K562 (cell line): ENCODE measurements around the gene ACOT9. TPM values are rescaled to one million over a fixed set of nuclear protein-coding genes. Genes with fewer than 3 reads are reported as not detected.

Experiments
- ARHGAP35 ChIP-seq: fragments of 450-650 bp; IDR thresholded peaks from 2 replicates; pipeline ENCODE4 v1.6.1; 2018; ENCODE audit not compliant: partially characterized antibody
- ATF6 ChIP-seq: sonication (generic); formaldehyde crosslinking; IDR thresholded peaks from 2 replicates; pipeline ENCODE4 v1.4.0; 2020; ENCODE audit warnings: mild to moderate bottlenecking, missing genetic modification reagents
- CTCF ChIP-seq, 3 experiments: IDR thresholded peaks in 2 of 3; conservative IDR thresholded peaks in 1 of 3; 2 replicates each; pipeline ENCODE4 v1.5.1; 2011 to 2012; ENCODE audit warnings: low read length in 3 of 3, mild to moderate bottlenecking in 3 of 3, control low read depth in 2 of 3, improper control_type of control experiment in 1 of 3, inconsistent platforms in 1 of 3, low read depth in 1 of 3, mixed read lengths in 1 of 3, moderate library complexity in 1 of 3; ENCODE audit not compliant: insufficient read depth in 2 of 3
- CTCFL ChIP-seq: IDR thresholded peaks from 2 replicates; pipeline ENCODE4 v1.6.1; 2011; ENCODE audit warnings: borderline replicate concordance, low read depth, mild to moderate bottlenecking, moderate library complexity, low read length; ENCODE audit not compliant: insufficient read depth, poor library complexity, severe bottlenecking
- E2F6 ChIP-seq, 2 experiments: IDR thresholded peaks; 2 replicates each; pipeline ENCODE4 v1.6.1; 2011; ENCODE audit warnings: borderline replicate concordance in 1 of 2, control low read depth in 1 of 2, low read depth in 1 of 2, low read length in 1 of 2, mild to moderate bottlenecking in 1 of 2, mixed read lengths in 1 of 2, moderate library complexity in 1 of 2; ENCODE audit not compliant: insufficient read depth in 1 of 2, insufficient read length in 1 of 2, poor library complexity in 1 of 2, severe bottlenecking in 1 of 2; ENCODE audit errors: extremely low read depth in 1 of 2
- EHMT2 ChIP-seq: fragments of 450-650 bp; IDR thresholded peaks from 2 replicates; pipeline ENCODE4 v1.6.1; 2018; ENCODE audit warnings: antibody characterized with exemption
- FOSL1 ChIP-seq: fragments of 200-800 bp; sonication (Bioruptor generic); conservative IDR thresholded peaks from 2 replicates; pipeline ENCODE4 v1.6.1; 2016; ENCODE audit warnings: missing genetic modification characterization, missing compliant biosample characterization
- HCFC1 ChIP-seq: IDR thresholded peaks from 2 replicates; pipeline ENCODE4 v1.6.1; 2012; ENCODE audit warnings: low read depth, low read length, improper control_type of control experiment
- HNRNPLL ChIP-seq: fragments of 200-400 bp; formaldehyde crosslinking; IDR thresholded peaks from 2 replicates; pipeline ENCODE4 v1.6.1; 2017; ENCODE audit warnings: low read length, low read depth, mild to moderate bottlenecking; ENCODE audit not compliant: poor library complexity, severe bottlenecking
- MAX ChIP-seq: sonication (generic); formaldehyde crosslinking; IDR thresholded peaks from 2 replicates; pipeline ENCODE4 v1.9.0; 2022; ENCODE audit warnings: mild to moderate bottlenecking, missing genetic modification reagents
- NCOR1 ChIP-seq: fragments of 450-650 bp; IDR thresholded peaks from 2 replicates; pipeline ENCODE4 v1.6.1; 2016; ENCODE audit warnings: mild to moderate bottlenecking, moderate library complexity
- PHB2 ChIP-seq: fragments of 450-650 bp; IDR thresholded peaks from 2 replicates; pipeline ENCODE4 v1.6.1; 2017; ENCODE audit warnings: low read depth
- SMARCE1 ChIP-seq: fragments of 450-650 bp; IDR thresholded peaks from 2 replicates; pipeline ENCODE4 v1.7.1; 2016; ENCODE audit warnings: mild to moderate bottlenecking
- SOX6 ChIP-seq: fragments of 450-650 bp; IDR thresholded peaks from 2 replicates; pipeline ENCODE4 v1.6.1; 2014; ENCODE audit warnings: mild to moderate bottlenecking
- SP2 ChIP-seq: IDR thresholded peaks from 2 replicates; pipeline ENCODE4 v1.6.1; 2011; ENCODE audit warnings: mild to moderate bottlenecking, low read depth, low read length, moderate library complexity; ENCODE audit not compliant: poor library complexity, severe bottlenecking; ENCODE audit errors: extremely low read depth
- VEZF1 ChIP-seq: fragments of 200-800 bp; sonication (Bioruptor generic); IDR thresholded peaks from 2 replicates; pipeline ENCODE4 v1.6.1; 2017; ENCODE audit warnings: missing genetic modification characterization, missing compliant biosample characterization
- ZNF311 ChIP-seq: fragments of 250-450 bp; sonication (Bioruptor Pico); IDR thresholded peaks from 2 replicates; pipeline ENCODE4 v1.4.0; 2020; ENCODE audit warnings: mild to moderate bottlenecking, moderate library complexity
- polyA plus RNA-seq, 8 experiments: library from polyadenylated mRNA; depleted of rRNA in 4 of 8; stranded (reverse) in 5 of 8; unstranded in 3 of 8; fragments of >200 nt; fragmentation: Nextera tagmentation in 2 of 8; fragmentation: Illumina TruSeq in 1 of 8; extraction: Ambion mirVana in 2 of 8; extraction: Trizol in 1 of 8; gene quantifications; 2 replicates each; pipeline versions ENCODE4 v1.2.1 to v1.2.3, GENCODE V29; 2011 to 2014; ENCODE audit warnings: inconsistent platforms in 1 of 8, missing spikeins in 1 of 8
- total RNA-seq, 7 experiments: library from RNA; depleted of rRNA in 6 of 7; stranded (reverse); fragments of >200 nt in 6 of 7; fragmentation: Illumina TruSeq in 2 of 7; extraction: Trizol in 2 of 7; gene quantifications; 2 replicates each; pipeline versions ENCODE4 v1.2.1 to v1.2.3, GENCODE V29; 2011 to 2021; ENCODE audit warnings: low replicate concordance in 1 of 7

The ACOT9 gene
- total and polyA plus RNA-seq, 9 of the 15 experiments (the other 6 are each of a cell fraction or from before 2014, with no cell fraction given): 31.2 to 80.9 (median 45.3) TPM

GRCh38 chrX:23782863-23783588, 40.0 kb upstream of the ACOT9 start, which contains the start of gene SAT1 (continued):
- TF ChIP-seq FOSL1 (tag): no peak
- TF ChIP-seq EHMT2: no peak
- TF ChIP-seq E2F6 (IDR thresholded peaks at IDR 0.05; ENCODE audit: borderline replicate concordance in 1 of 2, extremely low read depth in 1 of 2, insufficient read depth in 1 of 2, insufficient read length in 1 of 2, low read depth in 1 of 2, low read length in 1 of 2, poor library complexity in 1 of 2, severe bottlenecking in 1 of 2): peak in 1 of 2 experiments; percentile 16
- peak; percentile 29; the same call in 1 of the 2 replicates for TF ChIP-seq SOX6
- TF ChIP-seq SMARCE1: 0 out of 2 replicates have a peak, but pooled peaks have one; percentile 8
- TF ChIP-seq HCFC1: peak; percentile 52
- peak; percentile 94 for TF ChIP-seq VEZF1
- peak; percentile 76 to 84 (median 83) for TF ChIP-seq CTCF (IDR thresholded peaks at IDR 0.05 in 2 of 3, conservative IDR thresholded peaks at IDR 0.05 in 1 of 3; ENCODE audit: insufficient read depth in 2 of 3, low read depth in 1 of 3, low read length in 3 of 3)
- peak; percentile 50; the same call in 1 of the 2 replicates for TF ChIP-seq MAX (CRISPR knock-in tag)
- peak; percentile 71 for TF ChIP-seq HNRNPLL
- no peak for TF ChIP-seq SP2
- peak; percentile 26 for TF ChIP-seq CTCFL
- TF ChIP-seq ZNF311: no peak
- TF ChIP-seq PHB2: no peak
- 0 out of 2 replicates have a peak, but pooled peaks have one; percentile 28 for TF ChIP-seq ATF6 (CRISPR knock-in tag)
- TF ChIP-seq ARHGAP35: no peak
- TF ChIP-seq NCOR1: peak; percentile 50; the same call in 1 of the 2 replicates
